Choroid plexus epithelial cell (primary cell): ENCODE results near the gene NDUFAF5.

Experiments used
- DNase-seq: peaks from one replicate; pipeline ENCODE4 v3.0.0-alpha.2; 2010; ENCODE audit warnings: low read depth
- H3K4me3 ChIP-seq: 2 replicates; pipeline ENCODE4 v1.5.1; 2011; ENCODE audit warnings: low read depth, mild to moderate bottlenecking, control low read depth, low read length, moderate library complexity
- CTCF ChIP-seq: conservative IDR thresholded peaks from 2 replicates; pipeline ENCODE4 v1.5.1; 2011; ENCODE audit warnings: low read depth, mild to moderate bottlenecking, control low read depth, inconsistent platforms, low read length, moderate library complexity

The NDUFAF5 gene

GRCh38 chr20:13840093-13840465 is 55.3 kb downstream of the NDUFAF5 start:
- no peak overlapping the region for H3K4me3 ChIP-seq
- no peak for DNase-seq
- no peak for TF ChIP-seq CTCF

- DNase-seq = no peak
- no peak overlapping the region for H3K4me3 ChIP-seq
- TF ChIP-seq CTCF = no peak
Measured at GRCh38 chr20:13841206-13841605, 56.4 kb downstream of the NDUFAF5 start.

GRCh38 chr20:13844296-13844695 is 59.5 kb downstream of the NDUFAF5 start:
- TF ChIP-seq CTCF = no peak
- DNase-seq = no peak
- H3K4me3 ChIP-seq = no peak overlapping the region

- DNase-seq = no peak
- no peak for TF ChIP-seq CTCF
- H3K4me3 ChIP-seq = no peak overlapping the region
Measured at GRCh38 chr20:13851279-13851678, 66.5 kb downstream of the NDUFAF5 start.

- no peak overlapping the region for H3K4me3 ChIP-seq
- no peak for DNase-seq
- TF ChIP-seq CTCF = no peak
Measured at GRCh38 chr20:13852306-13852705, 67.5 kb downstream of the NDUFAF5 start.

- DNase-seq = no peak
- no peak for TF ChIP-seq CTCF
- H3K4me3 ChIP-seq = no peak overlapping the region
Measured at GRCh38 chr20:13855613-13856012, 70.8 kb downstream of the NDUFAF5 start.

GRCh38 chr20:13856354-13856753 is 71.5 kb downstream of the NDUFAF5 start:
- TF ChIP-seq CTCF = no peak
- no peak overlapping the region for H3K4me3 ChIP-seq
- no peak for DNase-seq
